ENCODE data around the gene RFPL3. TPM values are rescaled to one million over a fixed set of nuclear protein-coding genes. Genes with fewer than 3 reads are reported as not detected.
"Not testable (repeated sequence)": the region's sequence is repeated elsewhere in the genome, so short reads cannot be mapped to it uniquely, and the experiment has no call there.

RFPL3 gene
- total RNA-seq, 1 donor from 2014 or later = not detected

DNA sequence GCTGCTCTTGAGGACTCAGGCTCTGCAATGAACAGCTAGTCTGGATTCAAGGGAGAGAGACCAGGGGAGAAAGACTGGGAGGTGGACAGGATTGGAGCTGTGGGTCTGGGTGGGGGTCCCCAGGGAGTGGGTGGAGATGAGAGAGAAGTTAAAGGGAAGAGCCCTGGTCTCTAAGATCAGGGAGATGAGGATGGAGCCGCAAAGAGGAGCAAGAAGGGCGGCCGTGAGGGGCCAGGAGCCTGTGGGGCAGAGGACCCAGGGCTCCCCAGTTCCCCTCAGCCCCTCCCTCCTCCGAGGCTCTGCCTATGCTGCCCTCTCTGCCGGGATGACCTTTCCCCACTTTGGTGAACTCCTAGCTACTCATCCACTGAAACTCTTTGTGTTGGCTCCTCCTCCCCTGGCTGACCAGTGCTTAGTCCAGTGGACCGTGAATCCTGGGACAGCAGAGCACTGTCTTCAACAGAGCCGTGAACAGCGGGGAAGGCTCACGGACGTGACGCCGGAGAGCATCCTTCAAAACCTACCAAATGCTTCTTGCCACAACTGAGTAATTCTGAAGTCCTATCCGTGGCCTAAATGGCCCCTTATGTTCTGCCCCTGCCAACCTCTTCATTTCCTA lies 16.4 kb upstream of the RFPL3 start:
- intact Hi-C loops (cut with DNase I) = no loop called here
- H3K4me3 ChIP-seq = no peak overlapping the region
- H3K4me1 ChIP-seq = peaks cover 6% of the 10 kb centered on the region
- no peak overlapping the region for H3K27ac ChIP-seq
- ATAC-seq (no peak), DNase-seq (no peak)
- no peaks in the 10 kb centered on the region for H3K9me3 ChIP-seq
- no peaks in the 10 kb centered on the region for H3K36me3 ChIP-seq
- no peaks in the 10 kb centered on the region for H3K27me3 ChIP-seq (ENCODE audit: low read depth)
- TF ChIP-seq, protein P1, sequence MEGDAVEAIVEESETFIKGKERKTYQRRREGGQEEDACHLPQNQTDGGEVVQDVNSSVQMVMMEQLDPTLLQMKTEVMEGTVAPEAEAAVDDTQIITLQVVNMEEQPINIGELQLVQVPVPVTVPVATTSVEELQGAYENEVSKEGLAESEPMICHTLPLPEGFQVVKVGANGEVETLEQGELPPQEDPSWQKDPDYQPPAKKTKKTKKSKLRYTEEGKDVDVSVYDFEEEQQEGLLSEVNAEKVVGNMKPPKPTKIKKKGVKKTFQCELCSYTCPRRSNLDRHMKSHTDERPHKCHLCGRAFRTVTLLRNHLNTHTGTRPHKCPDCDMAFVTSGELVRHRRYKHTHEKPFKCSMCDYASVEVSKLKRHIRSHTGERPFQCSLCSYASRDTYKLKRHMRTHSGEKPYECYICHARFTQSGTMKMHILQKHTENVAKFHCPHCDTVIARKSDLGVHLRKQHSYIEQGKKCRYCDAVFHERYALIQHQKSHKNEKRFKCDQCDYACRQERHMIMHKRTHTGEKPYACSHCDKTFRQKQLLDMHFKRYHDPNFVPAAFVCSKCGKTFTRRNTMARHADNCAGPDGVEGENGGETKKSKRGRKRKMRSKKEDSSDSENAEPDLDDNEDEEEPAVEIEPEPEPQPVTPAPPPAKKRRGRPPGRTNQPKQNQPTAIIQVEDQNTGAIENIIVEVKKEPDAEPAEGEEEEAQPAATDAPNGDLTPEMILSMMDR (IDR thresholded peaks at IDR 0.05) = no peak

DNA sequence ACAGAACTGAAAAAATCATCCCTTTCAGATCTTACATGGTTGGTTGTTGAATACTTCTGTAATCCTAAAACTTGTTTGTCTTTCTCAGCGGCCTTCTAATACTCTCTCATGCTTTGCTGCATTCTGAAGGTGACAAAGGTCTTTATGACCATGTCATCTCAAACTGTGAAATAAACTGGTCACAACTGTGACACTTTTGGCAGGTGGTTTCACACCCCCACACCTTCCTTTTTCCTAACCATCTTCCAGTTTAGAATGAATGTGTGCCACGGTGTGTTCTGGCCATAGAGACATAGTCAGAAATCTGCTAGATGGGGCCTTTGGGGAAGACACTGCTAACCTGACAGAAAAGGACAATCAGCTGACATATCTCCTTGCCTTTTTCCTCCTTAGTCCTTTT lies 14.7 kb upstream of the RFPL3 start:
- ATAC-seq (no peak), DNase-seq (no peak)
- Histone ChIP-seq H3K27ac (no peak overlapping the region), H3K4me3 (no peak overlapping the region), H3K4me1 (no peaks in the 10 kb centered on the region), H3K27me3 (ENCODE audit: low read depth) (no peaks in the 10 kb centered on the region), H3K9me3 (no peaks in the 10 kb centered on the region), H3K36me3 (no peaks in the 10 kb centered on the region)
- TF ChIP-seq, protein P1 (IDR thresholded peaks at IDR 0.05) = no peak
- intact Hi-C loops (cut with DNase I) = no loop called here

- Histone ChIP-seq H3K9me3 (no peaks in the 10 kb centered on the region), H3K4me3 (no peak overlapping the region), H3K27ac (no peak overlapping the region), H3K4me1 (no peaks in the 10 kb centered on the region), H3K36me3 (no peaks in the 10 kb centered on the region), H3K27me3 (ENCODE audit: low read depth) (no peaks in the 10 kb centered on the region)
- DNase-seq (no peak), ATAC-seq (no peak)
- TF ChIP-seq, protein P1 (IDR thresholded peaks at IDR 0.05) = no peak
- intact Hi-C loops (cut with DNase I) = no loop called here
Observed at GRCh38 chr22:32343941-32344340, 13.7 kb upstream of the RFPL3 start.

GRCh38 chr22:32348031-32348611 lies 9.5 kb upstream of the RFPL3 start:
- Histone ChIP-seq H3K4me3 (no peak overlapping the region), H3K4me1 (no peaks in the 10 kb centered on the region), H3K27ac (no peak overlapping the region), H3K36me3 (no peaks in the 10 kb centered on the region), H3K9me3 (no peaks in the 10 kb centered on the region), H3K27me3 (ENCODE audit: low read depth) (no peaks in the 10 kb centered on the region)
- TF ChIP-seq, protein P1 (IDR thresholded peaks at IDR 0.05) = no peak
- DNase-seq (no peak), ATAC-seq (no peak)
- intact Hi-C loops (cut with DNase I) = no loop called here

- H3K4me3 ChIP-seq; ATAC-seq; H3K27ac ChIP-seq; H3K9me3 ChIP-seq; H3K27me3 ChIP-seq (ENCODE audit: low read depth); DNase-seq; H3K36me3 ChIP-seq; intact Hi-C loops (cut with DNase I); H3K4me1 ChIP-seq: not testable (repeated sequence)
Observed at GRCh38 chr22:32351875-32352274, 5.8 kb upstream of the RFPL3 start.

GRCh38 chr22:32352681-32353080 lies 5.0 kb upstream of the RFPL3 start:
- H3K36me3 ChIP-seq = no peaks in the 10 kb centered on the region
- intact Hi-C loops (cut with DNase I) = no loop called here
- no peaks in the 10 kb centered on the region for H3K4me1 ChIP-seq
- H3K27me3 ChIP-seq (ENCODE audit: low read depth) = no peaks in the 10 kb centered on the region
- H3K4me3 ChIP-seq = no peak overlapping the region
- H3K9me3 ChIP-seq = no peaks in the 10 kb centered on the region
- TF ChIP-seq, protein P1 (IDR thresholded peaks at IDR 0.05) = no peak
- no peak for ATAC-seq
- no peak for DNase-seq
- H3K27ac ChIP-seq = no peak overlapping the region

Measured in lower lobe of right lung (tissue), 2 donors.